ENCODE results near the gene HEXB.
"Not testable (repeated sequence)": the region's sequence is repeated elsewhere in the genome, so short reads cannot be mapped to it uniquely, and the experiment has no call there.

Gene HEXB

DNA sequence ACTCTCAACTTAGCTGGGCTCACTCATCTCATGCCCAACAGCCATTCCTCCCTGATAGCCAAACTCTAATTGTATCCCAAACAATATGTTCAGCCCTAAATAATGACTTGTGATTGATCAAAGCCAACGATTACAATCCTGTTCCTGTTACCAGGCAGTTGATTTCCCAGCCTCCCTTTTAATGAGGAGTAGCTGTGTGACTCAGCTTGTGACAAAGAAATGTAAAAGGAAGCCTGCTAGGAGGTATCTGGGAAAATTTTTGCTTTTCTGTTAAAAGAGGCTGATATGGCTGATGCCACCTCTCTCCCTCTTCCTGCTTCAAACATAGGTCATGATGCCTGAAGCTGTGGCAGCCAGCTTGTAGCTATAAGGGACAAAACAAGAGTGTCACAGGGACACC lies 24.9 kb upstream of the HEXB start:
- no peak for DNase-seq

DNA sequence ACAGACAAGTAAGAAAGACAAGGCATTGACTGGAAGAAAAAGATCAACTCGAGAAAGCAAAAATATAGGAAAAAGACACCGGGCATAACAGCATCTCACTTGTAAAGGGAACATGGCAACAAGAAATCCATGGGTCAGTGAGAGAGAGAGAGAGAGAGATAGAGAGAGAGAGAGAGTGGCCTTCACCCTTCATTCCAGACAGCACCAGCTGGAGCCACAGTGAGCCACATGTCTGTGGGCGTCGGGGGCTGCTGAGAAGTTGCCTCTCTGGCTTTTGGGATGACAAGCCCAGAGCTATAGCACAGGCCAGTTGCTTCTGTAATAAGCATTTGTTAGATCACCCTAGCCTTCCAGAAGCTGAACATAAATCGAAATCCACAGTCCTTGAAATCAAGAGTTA lies 24.2 kb upstream of the HEXB start:
- DNase-seq: no peak

- no peak for DNase-seq
Measured at GRCh38 chr5:74664551-74664950, 20.5 kb upstream of the HEXB start.

DNA sequence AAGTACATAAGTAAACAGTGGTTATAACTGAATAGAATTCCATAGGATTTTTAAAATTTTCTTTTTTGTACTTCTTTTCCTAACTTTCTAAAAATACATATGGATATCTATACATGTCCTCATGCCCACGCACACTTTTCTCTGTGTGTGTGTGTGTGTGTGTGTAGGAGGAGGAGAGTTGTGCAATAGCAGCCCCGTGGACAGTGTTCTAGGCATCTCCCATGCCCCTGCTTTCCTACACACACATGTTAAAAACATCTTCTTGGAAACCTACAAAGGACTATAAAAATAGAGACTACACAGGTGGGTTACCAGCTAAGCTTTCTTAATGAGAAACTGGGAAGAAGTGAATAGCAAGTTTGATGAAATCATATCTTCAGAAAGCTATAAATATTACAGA lies 19.8 kb upstream of the HEXB start:
- DNase-seq: no peak

DNA sequence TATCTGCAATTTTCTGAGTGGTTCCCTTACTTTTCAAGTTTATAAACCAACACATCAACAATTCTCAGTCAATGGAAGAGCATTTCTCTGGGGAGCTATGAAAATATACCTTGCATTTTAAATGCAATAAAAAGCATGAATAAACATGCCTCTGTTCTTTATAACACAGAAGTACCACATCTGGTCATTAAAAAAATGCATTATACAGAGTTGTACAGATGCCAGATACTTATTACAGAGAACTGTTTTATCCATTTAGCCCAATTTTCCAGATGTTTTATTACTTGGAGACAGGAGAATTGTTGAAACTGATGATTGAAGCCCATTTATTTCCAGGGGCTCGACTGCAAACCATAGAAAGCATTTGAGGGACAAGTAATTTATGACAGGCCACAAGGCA lies 19.2 kb upstream of the HEXB start:
- DNase-seq: no peak

DNA sequence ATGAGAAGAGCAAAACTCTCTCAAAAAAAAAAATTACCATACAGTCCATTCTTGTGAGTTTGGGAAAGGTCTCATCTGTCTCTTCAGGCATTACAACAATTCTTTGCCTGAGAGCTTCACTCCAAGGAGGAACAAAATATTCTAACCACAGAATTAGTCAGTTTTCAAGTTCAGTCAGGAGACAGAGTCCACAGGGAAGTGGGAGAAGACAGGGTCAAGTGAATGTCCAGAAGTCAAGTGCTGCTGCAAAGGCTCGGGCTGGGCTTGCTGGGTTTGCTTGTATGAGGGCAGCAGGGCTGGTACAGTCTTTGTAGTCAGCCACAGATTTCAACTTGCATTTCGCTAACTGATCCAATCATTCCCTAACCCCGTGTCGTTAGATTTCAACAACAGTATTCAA lies 17.6 kb upstream of the HEXB start:
- no peak for DNase-seq

GRCh38 chr5:74669821-74670220 lies 15.2 kb upstream of the HEXB start:
- no peak for DNase-seq

DNA sequence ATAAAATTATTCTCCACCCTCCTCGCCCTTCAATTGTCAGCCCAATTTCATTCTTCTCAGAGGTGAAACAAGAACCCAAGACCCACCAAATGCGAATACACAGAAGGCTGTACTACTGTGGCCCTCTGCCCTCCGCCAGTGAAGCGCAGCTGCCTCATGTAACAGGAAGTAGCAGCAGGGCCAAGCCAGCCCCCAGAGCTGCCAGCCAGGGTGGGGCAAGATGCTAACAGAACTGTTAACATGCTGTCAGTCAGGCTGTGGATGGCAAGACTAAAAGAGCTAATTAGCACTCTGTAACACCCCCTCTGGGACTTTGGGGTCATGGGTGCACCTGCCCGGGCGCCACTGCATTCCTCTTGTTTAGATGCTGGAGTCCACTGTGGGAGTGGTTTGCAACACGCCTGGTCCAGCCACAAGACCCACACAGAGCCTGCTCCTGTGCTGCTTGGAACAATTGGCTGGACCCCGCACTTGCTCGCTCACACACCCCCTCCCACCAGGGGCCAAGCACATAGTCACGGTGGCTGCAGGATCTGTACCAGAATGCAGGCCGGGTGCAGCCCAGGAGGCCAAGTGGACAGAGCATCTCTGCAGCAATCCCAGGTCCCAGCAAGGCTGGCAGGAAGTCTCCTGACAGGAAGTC lies 14.5 kb upstream of the HEXB start:
- DNase-seq: no peak

DNA sequence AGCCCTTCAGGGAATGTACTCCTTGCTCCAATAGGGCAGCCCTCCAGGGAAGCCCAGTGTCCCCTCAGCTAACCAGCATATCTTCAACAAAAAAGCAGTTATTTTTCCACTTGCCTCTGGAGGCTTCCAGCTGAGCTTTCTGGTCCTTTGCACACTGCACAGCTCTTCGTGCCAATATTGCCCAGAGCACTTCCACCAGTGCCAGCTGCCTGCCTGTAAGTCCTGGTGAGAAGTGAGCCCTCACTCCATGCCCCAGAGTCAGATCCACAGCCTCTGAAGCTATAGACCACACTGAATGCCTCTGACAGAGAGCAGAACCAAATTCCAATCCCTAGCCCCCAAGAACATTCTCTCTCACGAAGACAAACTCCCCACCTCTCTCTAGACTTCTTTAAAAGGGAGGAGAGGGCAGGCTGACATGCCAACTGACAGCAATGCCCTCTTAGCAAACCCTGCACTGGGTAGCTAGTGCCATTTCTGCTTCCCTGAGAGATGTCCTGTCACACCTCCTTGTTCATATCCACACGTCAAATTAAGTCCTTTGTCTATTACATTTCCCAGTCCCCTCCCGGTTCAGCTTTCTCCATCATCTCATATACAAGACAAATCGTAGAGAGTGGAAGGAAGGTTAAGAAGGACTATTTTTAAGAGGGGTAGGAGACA lies 12.7 kb upstream of the HEXB start:
- no peak for DNase-seq

- no peak for DNase-seq
Measured at GRCh38 chr5:74673011-74673790, 11.8 kb upstream of the HEXB start.

DNA sequence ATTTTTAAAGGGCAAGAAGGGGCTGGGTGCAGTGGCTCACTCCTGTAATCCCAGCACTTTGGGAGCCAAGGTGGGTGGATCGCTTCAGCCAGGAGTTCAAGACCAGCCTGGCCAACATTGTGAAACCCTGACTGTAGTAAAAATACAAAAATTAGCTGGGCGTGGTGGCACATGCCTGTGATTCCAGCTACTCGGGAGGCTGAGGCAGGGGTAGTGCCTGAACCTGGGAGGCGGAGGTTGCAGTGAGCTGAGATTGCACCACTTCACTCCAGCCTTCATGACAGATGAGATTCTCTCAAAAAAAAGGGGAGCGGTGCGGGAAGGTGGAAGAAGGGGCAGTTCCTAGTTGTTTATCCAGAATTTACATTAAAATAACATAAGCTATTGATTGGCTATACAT lies 8.6 kb upstream of the HEXB start:
- not testable (repeated sequence) for DNase-seq

DNA sequence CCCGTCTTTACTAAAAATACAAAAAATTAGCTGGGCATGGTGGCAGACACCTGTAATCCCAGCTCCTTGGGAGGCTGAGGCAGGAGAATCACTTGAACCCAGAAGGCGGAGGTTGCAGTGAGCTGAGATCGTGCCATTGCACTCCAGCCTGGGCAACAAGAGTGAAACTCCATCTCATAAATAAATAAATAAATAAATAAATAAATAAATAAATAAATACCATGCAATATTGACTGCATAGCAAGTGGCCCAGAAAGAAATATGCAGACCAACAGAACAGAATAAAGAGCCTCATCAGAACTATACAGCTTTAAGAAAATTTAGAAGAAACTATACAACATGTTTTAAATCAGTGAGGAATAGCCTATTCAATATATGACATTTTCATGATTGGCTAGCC lies 6.9 kb upstream of the HEXB start:
- not testable (repeated sequence) for DNase-seq

- not testable (repeated sequence) for DNase-seq
Measured at GRCh38 chr5:74679300-74679699, 5.7 kb upstream of the HEXB start.

DNA sequence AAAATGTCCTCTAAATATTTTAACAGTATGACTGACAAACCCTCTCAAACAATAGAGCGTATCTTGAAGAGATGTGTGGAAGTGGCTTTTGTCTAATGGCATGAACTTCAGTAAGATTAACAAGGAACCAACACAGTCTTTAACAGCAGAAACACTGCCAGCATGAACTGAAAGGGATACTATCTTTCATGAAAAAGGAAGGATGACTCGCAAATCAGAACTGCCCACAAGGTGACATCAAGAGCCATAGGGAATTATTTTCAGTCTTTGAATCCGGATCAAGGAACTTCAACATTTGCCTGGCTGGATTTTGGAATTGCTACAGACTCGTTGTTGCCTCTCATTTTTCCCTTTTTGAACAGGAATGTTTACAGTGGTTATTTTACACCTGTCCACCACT lies 5.1 kb upstream of the HEXB start:
- DNase-seq: no peak

- DNase-seq: no peak
Measured at GRCh38 chr5:74685979-74686631, 1.1 kb downstream of the HEXB start.

GRCh38 chr5:74686962-74687751 lies 2.1 kb downstream of the HEXB start:
- DNase-seq: no peak

DNA sequence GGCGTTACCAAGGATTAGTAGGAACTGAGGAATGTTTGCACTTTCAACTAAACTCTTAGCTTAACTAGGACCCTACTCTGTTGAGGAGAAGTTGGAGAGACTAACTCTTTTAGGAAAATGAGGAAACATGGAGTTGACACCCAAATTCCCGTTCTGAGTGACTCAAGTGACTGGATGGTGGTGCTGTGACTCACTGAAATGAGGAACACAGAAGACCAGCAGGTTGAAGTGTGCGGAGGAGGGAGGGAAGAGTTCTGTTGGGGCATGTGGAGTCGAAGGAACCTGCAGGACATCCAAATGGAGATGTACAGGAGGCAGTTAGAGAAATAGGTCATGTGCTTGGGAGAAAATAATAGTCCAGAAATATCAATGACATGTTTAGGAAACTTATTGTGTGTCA lies 8.2 kb downstream of the HEXB start:
- no peak for DNase-seq

DNA sequence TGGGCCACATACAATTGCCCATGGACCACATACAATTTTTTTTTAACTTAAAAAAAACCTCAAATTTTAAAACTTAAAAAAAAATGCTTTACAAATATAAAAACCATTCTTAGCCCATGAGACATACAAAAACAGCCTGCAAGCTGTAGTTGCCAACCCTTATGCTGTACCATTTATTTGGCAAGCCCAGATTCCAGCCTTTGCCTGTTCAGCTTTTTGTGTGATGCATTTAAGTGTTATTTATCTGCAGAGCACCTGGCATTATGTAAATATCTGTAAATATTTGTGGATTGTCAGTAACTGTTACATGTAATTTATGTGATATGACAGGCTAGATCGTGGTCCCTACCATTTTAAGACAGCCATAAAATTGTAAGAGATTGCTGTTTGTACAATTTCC lies 32.6 kb downstream of the HEXB start:
- DNase-seq: no peak

DNA sequence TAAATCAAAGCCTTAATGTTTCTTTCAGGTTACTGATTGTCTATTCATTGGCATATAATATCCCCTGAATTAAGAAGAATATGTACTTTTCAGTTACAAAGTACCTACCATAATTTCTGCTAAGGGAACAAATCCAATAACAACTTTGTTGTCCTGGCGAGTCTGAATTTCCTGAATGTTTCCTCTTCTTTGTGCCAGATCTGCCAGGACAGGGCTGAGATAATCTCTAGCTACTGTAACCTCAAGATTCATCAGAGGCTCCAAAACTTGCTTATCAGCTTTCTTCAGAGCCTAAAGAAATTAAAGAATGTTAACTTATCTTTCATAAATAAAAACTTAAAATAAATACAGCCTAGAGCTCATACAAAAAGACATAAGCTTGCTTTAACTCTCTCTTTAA lies 37.2 kb downstream of the HEXB start:
- DNase-seq: no peak

GRCh38 chr5:74725331-74725730 lies 40.3 kb downstream of the HEXB start:
- no peak for DNase-seq

- DNase-seq: no peak
Measured at GRCh38 chr5:74736759-74737158, 51.7 kb downstream of the HEXB start.

- no peak for DNase-seq
Measured at GRCh38 chr5:74738406-74738805, 53.4 kb downstream of the HEXB start.

- not testable (repeated sequence) for DNase-seq
Measured at GRCh38 chr5:74748742-74749141, 63.7 kb downstream of the HEXB start.

Data from islet precursor cell (in vitro differentiated cells).